Activated T-cell treated with anti-CD3 and anti-CD28 coated beads, Interleukin-2, amount 50 U/mL, for 24 hours (primary cell): ENCODE data around the gene STRIP2.
"Not testable (repeated sequence)": the region's sequence is repeated elsewhere in the genome, so short reads cannot be mapped to it uniquely, and the experiment has no call there.

Experiments used
- DNase-seq: peaks from one replicate; pipeline ENCODE4 v3.0.0-alpha.2; 2020
- H3K27ac Mint-ChIP-seq: 2 replicates; pipeline ENCODE4 v1.8.0; 2020; ENCODE audit warnings: mild to moderate bottlenecking, mixed read lengths
- H3K27me3 Mint-ChIP-seq: 2 replicates; pipeline ENCODE4 v1.8.0; 2020; ENCODE audit warnings: mixed read lengths
- H3K36me3 Mint-ChIP-seq: 2 replicates; pipeline ENCODE4 v1.8.0; 2020; ENCODE audit warnings: low read depth, mixed read lengths
- H3K4me1 Mint-ChIP-seq: 2 replicates; pipeline ENCODE4 v1.8.0; 2020; ENCODE audit warnings: low read depth, mixed read lengths
- H3K4me3 Mint-ChIP-seq: 2 replicates; pipeline ENCODE4 v1.8.0; 2020; ENCODE audit warnings: mild to moderate bottlenecking, moderate library complexity, mixed read lengths
- H3K9me3 Mint-ChIP-seq: 2 replicates; pipeline ENCODE4 v1.8.0; 2020; ENCODE audit warnings: mixed read lengths

Gene STRIP2

DNA sequence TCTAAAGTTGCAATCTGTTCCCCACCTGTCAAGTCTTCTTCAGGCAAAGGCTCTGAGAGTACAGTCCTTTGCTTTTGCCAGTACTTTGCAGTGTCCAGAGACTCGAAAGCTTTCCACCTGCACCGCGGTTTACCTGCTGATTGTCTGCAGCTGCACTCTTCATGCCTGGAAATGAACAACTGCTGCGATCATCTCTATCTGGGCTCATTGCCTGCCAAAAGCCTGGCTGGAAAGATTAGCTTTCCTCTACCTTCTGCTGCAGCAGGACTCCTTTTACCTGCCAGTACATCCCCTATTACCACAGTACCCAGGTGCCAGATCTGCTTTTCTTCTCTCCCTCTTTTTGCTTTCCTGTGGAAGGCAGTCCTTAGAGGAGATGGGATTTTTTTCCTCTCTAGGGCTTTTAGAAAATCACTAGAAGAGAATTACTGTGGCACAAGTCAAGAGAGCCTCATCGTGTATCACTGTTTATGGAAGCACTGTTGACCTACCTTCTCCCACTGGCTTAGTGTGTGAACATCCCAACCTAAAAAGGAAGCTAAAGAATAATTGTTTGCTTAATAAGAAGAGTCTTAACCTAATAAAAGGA is 2.2 kb downstream of the STRIP2 start:
- Mint-ChIP-seq H3K36me3 (peaks cover 62% of the 10 kb centered on the region), H3K27ac (peak overlapping the region; percentile 93), H3K4me3 (peak overlapping the region; percentile 91), H3K9me3 (no peaks in the 10 kb centered on the region), H3K27me3 (peaks cover 9% of the 10 kb centered on the region), H3K4me1 (peaks cover 65% of the 10 kb centered on the region)
- no peak for DNase-seq

DNA sequence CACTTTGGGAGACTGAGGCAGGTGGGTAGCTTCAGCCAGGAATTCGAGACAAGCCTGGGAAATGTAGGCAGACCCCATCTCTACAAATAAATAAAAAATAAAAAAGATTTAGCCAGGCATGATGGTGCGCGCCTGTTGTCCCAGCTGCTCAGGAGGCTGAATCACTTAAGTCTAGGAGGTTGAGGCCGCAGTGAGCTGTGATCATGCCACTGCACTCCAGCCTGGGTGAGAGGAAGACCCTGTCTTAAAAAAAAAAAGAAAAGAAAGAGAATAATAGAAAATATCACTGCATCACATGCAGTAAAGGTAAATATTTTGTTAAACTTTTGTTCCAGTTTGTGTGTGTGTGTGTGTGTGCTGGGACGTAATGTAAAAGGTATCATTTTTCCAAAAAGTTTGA is 3.0 kb downstream of the STRIP2 start:
- no peaks in the 10 kb centered on the region for H3K9me3 Mint-ChIP-seq
- H3K4me1 Mint-ChIP-seq = peaks cover 65% of the 10 kb centered on the region
- H3K36me3 Mint-ChIP-seq = peaks cover 68% of the 10 kb centered on the region
- H3K27ac Mint-ChIP-seq = peak overlapping the region; percentile 80
- peak overlapping the region; percentile 91 for H3K4me3 Mint-ChIP-seq
- no peak for DNase-seq
- H3K27me3 Mint-ChIP-seq = peaks cover 9% of the 10 kb centered on the region

DNA sequence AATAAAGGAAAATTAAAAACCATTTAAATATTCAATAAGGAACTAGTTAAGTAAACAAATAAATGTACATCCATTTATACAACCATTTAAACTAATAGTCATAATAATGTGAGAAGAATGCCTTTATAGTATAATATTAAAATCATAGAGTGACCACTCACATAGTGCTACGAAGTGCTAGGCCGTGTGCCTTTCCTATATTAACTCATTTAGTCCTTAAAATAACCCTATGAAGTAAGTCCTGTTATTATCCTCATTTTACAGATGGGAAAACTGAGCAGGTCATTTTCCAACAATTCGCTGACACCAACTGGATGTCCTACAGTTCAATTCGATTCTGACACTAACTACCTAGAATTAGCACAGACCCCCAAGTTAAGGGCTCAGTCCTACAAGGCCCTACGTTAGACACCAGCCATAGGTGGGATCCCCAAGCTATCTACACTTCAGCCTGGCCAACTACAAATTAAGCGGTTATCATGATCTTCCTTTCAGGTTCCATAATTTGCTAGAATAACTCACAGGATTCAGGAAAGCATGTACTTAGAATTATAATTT is 4.1 kb downstream of the STRIP2 start:
- peak; percentile 34 for DNase-seq
- H3K9me3 Mint-ChIP-seq = no peaks in the 10 kb centered on the region
- H3K36me3 Mint-ChIP-seq = peaks cover 79% of the 10 kb centered on the region
- H3K27ac Mint-ChIP-seq = peak overlapping the region; percentile 100
- H3K4me3 Mint-ChIP-seq = peak overlapping the region; percentile 60
- H3K27me3 Mint-ChIP-seq = peaks cover under 1% of the 10 kb centered on the region
- H3K4me1 Mint-ChIP-seq = peaks cover 60% of the 10 kb centered on the region

DNA sequence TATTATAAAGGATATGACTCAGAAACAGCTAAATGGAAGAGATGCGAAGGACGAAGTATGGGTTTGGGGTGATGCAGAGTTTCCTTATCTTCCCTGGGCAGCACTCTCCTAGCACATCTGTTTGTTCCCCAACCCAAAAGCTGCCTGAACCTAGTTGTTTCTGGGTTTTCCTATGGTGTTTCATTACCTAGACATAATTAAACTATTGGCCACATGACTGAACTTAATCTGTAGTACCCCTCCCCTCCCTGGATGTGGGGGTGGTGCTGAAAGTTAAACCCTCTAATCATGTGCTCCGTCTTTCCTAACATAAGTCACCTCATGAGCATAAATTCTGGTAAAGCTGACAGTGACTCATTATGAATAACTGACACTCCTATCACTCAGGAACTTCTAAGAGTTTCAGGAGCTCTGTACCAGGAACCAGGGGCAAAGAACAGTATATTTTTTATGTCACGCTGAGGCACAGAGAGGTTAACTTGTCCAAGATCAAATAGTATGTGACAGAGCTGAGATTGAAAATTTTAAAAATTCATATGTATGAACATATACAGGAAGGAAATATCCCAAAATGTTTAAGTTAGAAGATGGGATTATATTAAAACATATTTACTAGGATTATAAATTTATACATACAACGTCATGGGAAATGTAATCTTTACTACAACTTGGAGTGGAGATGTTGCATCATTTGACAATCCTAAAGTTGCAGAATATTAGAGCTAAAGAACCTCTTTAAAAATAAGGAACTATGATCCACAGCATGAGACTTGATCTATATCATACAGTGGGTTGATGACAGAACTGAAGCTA is 4.8 kb downstream of the STRIP2 start:
- Mint-ChIP-seq H3K4me3 (peak overlapping the region; percentile 60), H3K36me3 (peaks cover 82% of the 10 kb centered on the region), H3K9me3 (no peaks in the 10 kb centered on the region), H3K27me3 (no peaks in the 10 kb centered on the region), H3K4me1 (peaks cover 54% of the 10 kb centered on the region), H3K27ac (peak overlapping the region; percentile 100)
- DNase-seq = peak; percentile 62

DNA sequence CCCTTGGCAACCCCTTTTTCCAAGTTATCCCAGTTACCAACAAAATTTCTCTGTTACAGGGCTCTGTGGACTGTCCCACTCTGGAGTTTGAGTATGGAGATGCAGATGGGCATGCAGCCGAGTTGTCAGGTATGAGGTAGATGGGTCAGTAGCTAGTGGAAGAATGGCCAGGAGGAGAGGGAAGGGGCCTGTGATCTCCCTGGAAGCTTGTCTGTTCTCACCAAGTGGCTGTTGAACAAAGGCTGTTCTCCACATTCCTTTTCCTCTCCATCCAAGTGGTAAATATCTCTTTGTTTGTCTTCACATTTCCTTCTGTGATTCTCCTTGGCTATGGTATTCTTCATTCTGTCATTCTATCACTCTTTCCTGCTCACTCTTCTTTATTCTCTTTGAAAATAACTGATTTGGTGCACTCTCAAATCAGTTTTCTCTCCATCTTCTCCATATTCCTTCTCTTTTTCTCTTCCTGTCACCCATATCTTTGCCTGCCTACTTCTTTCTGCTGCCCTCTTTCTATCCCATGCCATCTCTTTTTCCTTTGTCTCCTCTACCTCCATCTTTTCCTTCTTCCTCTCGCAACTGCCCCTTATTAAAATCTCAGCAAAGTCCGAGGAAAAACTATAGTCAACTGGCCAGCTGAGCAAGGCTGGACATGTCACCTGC is 5.9 kb downstream of the STRIP2 start:
- no peak for DNase-seq
- H3K27ac Mint-ChIP-seq = peak overlapping the region; percentile 100
- H3K4me3 Mint-ChIP-seq = peak overlapping the region; percentile 60
- no peaks in the 10 kb centered on the region for H3K9me3 Mint-ChIP-seq
- H3K4me1 Mint-ChIP-seq = peaks cover 53% of the 10 kb centered on the region
- peaks cover 86% of the 10 kb centered on the region for H3K36me3 Mint-ChIP-seq
- no peaks in the 10 kb centered on the region for H3K27me3 Mint-ChIP-seq

DNA sequence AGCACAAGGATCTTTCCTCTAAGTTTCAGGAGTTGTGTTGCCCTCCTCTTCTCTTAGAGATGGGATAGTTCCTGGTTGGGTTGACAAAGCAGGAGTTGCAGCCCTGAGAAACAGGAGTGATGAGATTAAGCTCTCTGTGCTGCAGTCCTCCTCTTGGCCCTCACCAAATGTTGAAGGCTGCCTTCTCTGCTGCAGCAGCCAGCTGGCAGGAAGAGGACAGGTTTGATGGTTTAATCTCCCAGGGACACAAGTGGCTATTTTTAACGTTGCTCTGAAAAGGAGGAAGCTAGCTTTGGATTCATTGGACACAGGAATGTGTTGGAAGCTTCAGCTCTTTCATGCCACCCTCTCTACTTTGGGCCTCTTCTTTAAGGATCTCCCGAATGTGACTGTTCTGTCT is 9.4 kb downstream of the STRIP2 start:
- H3K36me3 Mint-ChIP-seq = peaks cover 93% of the 10 kb centered on the region
- no peak overlapping the region for H3K27ac Mint-ChIP-seq
- H3K27me3 Mint-ChIP-seq = no peaks in the 10 kb centered on the region
- no peak for DNase-seq
- H3K4me1 Mint-ChIP-seq = peaks cover 25% of the 10 kb centered on the region
- peaks cover 7% of the 10 kb centered on the region for H3K9me3 Mint-ChIP-seq
- no peak overlapping the region for H3K4me3 Mint-ChIP-seq

DNA sequence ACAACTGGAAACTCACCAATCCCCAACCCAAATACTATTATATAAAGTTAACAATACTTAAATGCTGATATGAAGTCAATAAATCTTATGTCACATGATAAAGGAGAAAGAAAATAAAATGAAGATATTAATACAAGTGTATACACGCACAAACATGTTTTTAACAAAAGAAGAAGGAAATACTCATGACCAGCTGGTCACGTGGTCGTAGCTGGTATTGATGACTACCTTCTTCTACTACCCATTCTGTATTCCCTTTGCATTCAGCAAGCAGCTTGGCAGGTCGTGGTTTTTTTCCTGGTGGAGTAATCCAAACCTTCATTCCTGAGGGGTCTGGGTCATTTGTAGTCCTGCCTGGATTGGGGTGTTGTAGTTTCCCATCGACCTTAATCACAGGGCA is 10.5 kb downstream of the STRIP2 start:
- H3K36me3 Mint-ChIP-seq = peaks cover 97% of the 10 kb centered on the region
- DNase-seq, H3K4me3 Mint-ChIP-seq, H3K9me3 Mint-ChIP-seq, H3K27me3 Mint-ChIP-seq, H3K27ac Mint-ChIP-seq: not testable (repeated sequence)
- peaks cover 15% of the 10 kb centered on the region for H3K4me1 Mint-ChIP-seq

DNA sequence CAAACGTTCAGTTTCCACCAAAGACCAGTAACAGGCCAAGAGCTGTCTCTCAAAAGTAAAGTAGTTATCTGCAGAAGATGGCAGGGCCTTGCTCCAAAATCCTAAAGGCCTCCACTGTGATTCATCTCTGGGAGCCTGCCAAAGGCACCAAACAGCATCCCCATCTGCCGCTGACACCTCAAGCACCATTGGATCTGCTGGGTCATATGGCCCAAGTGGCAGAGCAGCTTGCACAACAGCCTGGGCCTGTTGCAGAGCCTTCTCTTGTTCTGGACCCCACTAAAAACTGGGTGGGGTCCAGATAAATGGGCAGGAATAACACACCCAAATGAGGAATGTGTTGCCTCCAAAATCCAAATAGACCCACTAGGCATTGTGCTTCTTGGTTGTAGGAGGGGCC is 12.7 kb downstream of the STRIP2 start:
- H3K36me3 Mint-ChIP-seq = peaks cover 95% of the 10 kb centered on the region
- not testable (repeated sequence) for H3K4me3 Mint-ChIP-seq, H3K4me1 Mint-ChIP-seq, H3K27ac Mint-ChIP-seq, H3K9me3 Mint-ChIP-seq, H3K27me3 Mint-ChIP-seq, DNase-seq

DNA sequence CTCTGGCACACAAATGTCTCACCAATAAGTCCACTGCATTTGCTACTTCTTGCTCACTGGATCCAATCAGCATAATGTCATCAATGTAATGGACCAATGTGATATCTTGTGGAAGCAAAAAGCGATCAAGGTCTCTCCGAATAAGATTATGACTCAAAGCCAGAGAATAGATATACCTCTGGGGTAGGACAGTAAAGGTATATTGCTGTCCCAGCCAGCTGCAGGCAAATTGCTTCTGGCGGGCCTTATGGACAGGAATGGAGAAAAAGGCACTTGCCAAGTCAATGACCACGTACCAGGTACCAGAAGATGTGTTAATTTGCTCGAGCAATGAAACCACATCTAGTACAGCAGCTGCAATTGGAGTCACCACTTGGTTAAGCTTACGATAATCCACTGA is 13.2 kb downstream of the STRIP2 start:
- not testable (repeated sequence) for H3K27ac Mint-ChIP-seq, H3K4me3 Mint-ChIP-seq, H3K4me1 Mint-ChIP-seq, DNase-seq, H3K27me3 Mint-ChIP-seq, H3K9me3 Mint-ChIP-seq
- H3K36me3 Mint-ChIP-seq = peaks cover 95% of the 10 kb centered on the region

DNA sequence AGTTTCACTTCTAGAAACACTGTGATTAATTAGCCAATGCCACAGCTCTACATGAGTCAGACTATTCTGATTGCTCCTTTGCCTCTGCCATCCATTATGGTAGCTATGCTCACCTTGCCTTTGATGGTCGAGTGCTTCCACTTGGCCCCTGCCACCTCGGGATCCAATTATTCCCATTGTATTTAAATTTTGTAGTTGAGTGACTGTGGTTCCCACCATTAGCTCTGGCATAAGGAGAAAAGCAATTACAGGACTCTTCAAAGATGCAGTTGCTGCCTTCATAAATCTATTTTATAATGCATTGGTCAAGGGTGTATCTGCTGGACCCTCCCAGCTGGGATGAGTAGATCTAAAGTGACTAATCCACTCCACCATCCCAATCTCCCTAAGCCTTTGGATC is 14.4 kb downstream of the STRIP2 start:
- H3K4me3 Mint-ChIP-seq, DNase-seq, H3K27me3 Mint-ChIP-seq, H3K9me3 Mint-ChIP-seq, H3K27ac Mint-ChIP-seq, H3K4me1 Mint-ChIP-seq: not testable (repeated sequence)
- peaks cover 83% of the 10 kb centered on the region for H3K36me3 Mint-ChIP-seq

DNA sequence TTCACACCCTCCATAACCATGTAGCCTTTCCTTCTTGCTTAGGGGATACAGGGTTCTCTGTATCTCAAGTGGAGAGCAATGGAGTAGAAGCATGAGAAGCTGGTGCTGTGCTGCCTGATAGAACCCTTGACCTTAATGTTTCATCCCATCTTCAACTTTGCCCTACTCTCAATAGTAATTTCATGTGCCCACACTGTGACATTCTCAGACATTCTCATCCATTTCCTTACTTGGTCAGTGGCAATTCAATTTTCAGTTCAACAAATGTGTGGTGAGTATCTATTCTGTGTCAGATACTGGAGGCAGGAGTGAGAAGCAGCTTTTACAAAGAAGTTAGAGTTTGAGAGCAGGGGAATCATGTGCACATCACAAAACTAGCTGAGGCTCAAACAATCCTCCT is 16.1 kb downstream of the STRIP2 start:
- Mint-ChIP-seq H3K36me3 (peaks cover 66% of the 10 kb centered on the region), H3K4me3 (no peak overlapping the region), H3K27ac (no peak overlapping the region), H3K27me3 (no peaks in the 10 kb centered on the region), H3K9me3 (peaks cover 7% of the 10 kb centered on the region), H3K4me1 (no peaks in the 10 kb centered on the region)
- DNase-seq = no peak

DNA sequence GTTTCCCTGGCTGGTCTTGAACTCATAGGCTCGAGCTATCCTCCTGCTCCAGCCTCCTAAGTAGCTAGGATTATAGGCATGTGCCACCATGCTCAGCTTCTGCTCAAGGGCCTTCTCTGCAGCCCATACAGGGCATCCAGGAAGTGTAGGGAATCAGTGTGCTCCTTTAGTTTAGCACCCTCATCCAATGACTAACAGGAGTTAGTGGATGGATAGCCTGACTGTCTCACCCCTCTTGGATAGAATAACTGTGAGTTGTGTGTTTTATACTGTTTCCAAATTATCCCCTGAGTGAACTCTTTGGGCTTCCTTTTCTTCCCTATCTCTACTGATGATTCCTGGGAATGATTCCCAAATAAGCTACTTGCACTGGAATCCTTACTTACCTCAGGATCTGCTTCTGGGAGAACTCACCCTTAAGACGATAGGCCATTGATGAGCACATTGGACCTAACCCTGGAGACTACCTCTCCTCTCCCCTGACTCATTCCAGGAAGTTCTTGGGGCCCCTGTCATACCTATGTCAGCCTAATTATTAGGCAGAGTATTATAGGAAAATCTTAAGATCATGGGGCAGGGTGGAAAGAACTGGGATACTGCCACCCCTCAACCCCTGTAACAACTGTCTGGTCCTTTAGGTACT is 18.5 kb downstream of the STRIP2 start:
- H3K36me3 Mint-ChIP-seq = peaks cover 42% of the 10 kb centered on the region
- no peak overlapping the region for H3K4me3 Mint-ChIP-seq
- peaks cover 1% of the 10 kb centered on the region for H3K9me3 Mint-ChIP-seq
- no peak for DNase-seq
- no peaks in the 10 kb centered on the region for H3K4me1 Mint-ChIP-seq
- H3K27me3 Mint-ChIP-seq = no peaks in the 10 kb centered on the region
- no peak overlapping the region for H3K27ac Mint-ChIP-seq

DNA sequence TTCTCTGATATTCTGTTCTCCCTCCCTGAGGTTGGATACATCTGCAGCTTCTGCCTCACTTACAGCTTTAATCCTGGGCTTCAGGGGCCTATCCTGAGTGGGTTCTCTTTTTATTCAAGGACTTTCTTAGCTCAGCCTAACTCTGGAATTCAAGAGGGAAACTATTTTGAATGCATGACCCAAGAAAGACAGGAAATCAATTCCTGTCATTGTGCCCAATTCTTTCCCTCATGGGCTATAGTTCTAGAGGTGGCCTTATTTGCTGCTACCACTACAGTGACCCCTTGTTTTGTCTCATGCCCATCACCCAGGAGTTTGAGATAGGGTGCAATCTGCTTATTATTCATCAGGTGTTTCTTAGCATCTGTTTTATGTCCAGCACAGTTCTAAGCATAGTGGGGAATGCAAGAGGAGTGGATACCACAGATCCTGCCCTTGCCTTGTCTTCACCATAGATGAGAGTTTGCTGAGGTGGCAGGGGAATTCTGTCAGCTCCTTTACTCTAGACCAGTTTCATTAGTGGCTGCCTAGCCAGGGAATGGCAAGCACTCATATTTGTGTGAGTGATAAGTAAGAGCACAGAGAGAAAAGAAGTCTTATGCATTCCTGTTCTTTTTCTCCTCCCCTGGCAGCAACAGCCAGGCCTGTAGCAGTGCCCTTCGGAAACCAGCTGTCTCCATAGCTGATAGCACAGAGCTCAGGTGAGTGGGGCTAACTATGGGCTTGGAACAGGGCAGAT is 19.4 kb downstream of the STRIP2 start:
- Mint-ChIP-seq H3K4me3 (no peak overlapping the region), H3K27ac (no peak overlapping the region), H3K36me3 (peaks cover 32% of the 10 kb centered on the region), H3K9me3 (no peaks in the 10 kb centered on the region), H3K4me1 (no peaks in the 10 kb centered on the region), H3K27me3 (no peaks in the 10 kb centered on the region)
- no peak for DNase-seq

DNA sequence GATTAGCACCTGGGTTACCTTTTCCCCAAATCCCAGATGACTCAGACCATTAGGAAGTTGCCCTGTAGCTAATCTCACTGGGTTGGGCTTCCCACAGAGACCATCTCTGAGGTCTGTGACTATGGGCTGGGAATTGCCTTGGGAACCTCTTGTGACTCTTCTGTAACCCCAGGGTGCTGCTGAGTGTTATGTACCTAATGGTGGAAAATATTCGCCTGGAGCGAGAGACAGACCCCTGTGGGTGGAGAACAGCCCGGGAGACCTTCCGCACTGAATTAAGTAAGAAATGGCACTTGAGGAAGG is 20.0 kb downstream of the STRIP2 start:
- H3K27ac Mint-ChIP-seq = no peak overlapping the region
- no peaks in the 10 kb centered on the region for H3K27me3 Mint-ChIP-seq
- H3K36me3 Mint-ChIP-seq = peaks cover 27% of the 10 kb centered on the region
- H3K4me1 Mint-ChIP-seq = no peaks in the 10 kb centered on the region
- H3K9me3 Mint-ChIP-seq = no peaks in the 10 kb centered on the region
- no peak for DNase-seq
- no peak overlapping the region for H3K4me3 Mint-ChIP-seq
